Measurements from ENCODE around the gene MAPRE2.

- TF ChIP-seq CTCF (IDR thresholded peaks at IDR 0.05) (no peak), ZFX (IDR thresholded peaks at IDR 0.05; ENCODE audit: borderline replicate concordance) (no peak)
Observed at GRCh38 chr18:35071819-35072247, 30.6 kb downstream of the MAPRE2 start.
